GM19193 (cell line): Measurements from ENCODE around the gene SOS2.

Source experiments
- POLR2A ChIP-seq: IDR thresholded peaks from 4 replicates; pipeline ENCODE4 v1.6.1; 2011; ENCODE audit not compliant: insufficient read depth, insufficient read length; ENCODE audit errors: extremely low read depth

The SOS2 gene

GRCh38 chr14:50231475-50232275, at the start of gene SOS2:
TSS of gene SOS2 (minus strand) at chr14:50231578. CDS start at chr14:50231283, 295 bp downstream.
- peak; percentile 83 for TF ChIP-seq POLR2A

GRCh38 chr14:50272498-50272897, 41.1 kb upstream of the SOS2 start:
- TF ChIP-seq POLR2A = no peak

GRCh38 chr14:50270932-50271331, 39.6 kb upstream of the SOS2 start:
- TF ChIP-seq POLR2A = no peak

GRCh38 chr14:50265029-50265428, 33.7 kb upstream of the SOS2 start:
- no peak for TF ChIP-seq POLR2A

- TF ChIP-seq POLR2A = no peak
Measured at GRCh38 chr14:50263321-50263720, 31.9 kb upstream of the SOS2 start.

GRCh38 chr14:50262865-50263264, 31.5 kb upstream of the SOS2 start:
- TF ChIP-seq POLR2A = no peak

GRCh38 chr14:50260511-50260910, 29.1 kb upstream of the SOS2 start:
- no peak for TF ChIP-seq POLR2A

GRCh38 chr14:50260072-50260471, 28.7 kb upstream of the SOS2 start:
- no peak for TF ChIP-seq POLR2A

GRCh38 chr14:50257732-50258131, 26.4 kb upstream of the SOS2 start:
- no peak for TF ChIP-seq POLR2A

GRCh38 chr14:50254248-50254647, 22.9 kb upstream of the SOS2 start:
- TF ChIP-seq POLR2A = no peak

GRCh38 chr14:50249136-50249775, 17.9 kb upstream of the SOS2 start:
- TF ChIP-seq POLR2A = no peak

GRCh38 chr14:50247245-50247644, 15.9 kb upstream of the SOS2 start:
- TF ChIP-seq POLR2A = no peak

GRCh38 chr14:50242566-50243310, 11.4 kb upstream of the SOS2 start:
- TF ChIP-seq POLR2A = no peak

- no peak for TF ChIP-seq POLR2A
Measured at GRCh38 chr14:50242096-50242495, 10.7 kb upstream of the SOS2 start.

GRCh38 chr14:50237427-50237826, 6.0 kb upstream of the SOS2 start:
- TF ChIP-seq POLR2A = no peak

GRCh38 chr14:50233951-50234250, 2.5 kb upstream of the SOS2 start:
- TF ChIP-seq POLR2A = no peak

GRCh38 chr14:50233166-50233950, 2.0 kb upstream of the SOS2 start:
- TF ChIP-seq POLR2A = no peak
